K562 (cell line): ENCODE measurements around the gene PRR7. TPM values are rescaled to one million over a fixed set of nuclear protein-coding genes. Genes with fewer than 3 reads are reported as not detected.

Experiments
- CBX2 ChIP-seq: fragments of 200-600 bp; sonication (generic); IDR thresholded peaks from one replicate; pipeline ENCODE4 v1.6.1; 2012; ENCODE audit warnings: mild to moderate bottlenecking, low read length, inconsistent platforms; ENCODE audit not compliant: insufficient read depth, poor library complexity, severe bottlenecking
- CHD2 ChIP-seq: IDR thresholded peaks from 2 replicates; pipeline ENCODE4 v1.6.1; 2011; ENCODE audit warnings: low read depth, low read length
- EGR1 ChIP-seq: fragments of 450-650 bp; conservative IDR thresholded peaks from 2 replicates; pipeline ENCODE4 v1.6.1; 2017; ENCODE audit warnings: mild to moderate bottlenecking
- ESRRA ChIP-seq: fragments of 450-650 bp; IDR thresholded peaks from 2 replicates; pipeline ENCODE4 v1.6.1; 2014; ENCODE audit warnings: low read depth, mild to moderate bottlenecking, moderate library complexity, borderline replicate concordance
- GATAD2A ChIP-seq: fragments of 450-650 bp; IDR thresholded peaks from 2 replicates; pipeline ENCODE4 v1.6.1; 2017
- GTF2E2 ChIP-seq: fragments of 200-800 bp; sonication (Bioruptor generic); IDR thresholded peaks from 2 replicates; pipeline ENCODE4 v1.6.1; 2016; ENCODE audit warnings: missing genetic modification characterization, missing compliant biosample characterization
- KAT8 ChIP-seq: fragments of 450-650 bp; IDR thresholded peaks from 2 replicates; pipeline ENCODE4 v1.6.1; 2016; ENCODE audit warnings: low read depth, mild to moderate bottlenecking
- MEIS2 ChIP-seq: fragments of 450-650 bp; IDR thresholded peaks from 2 replicates; pipeline ENCODE4 v1.6.1; 2014; ENCODE audit warnings: mild to moderate bottlenecking; ENCODE audit not compliant: partially characterized antibody
- MYC ChIP-seq, 2 experiments: fragments of 250-450 bp in 1 of 2; sonication (Bioruptor Pico) in 1 of 2; IDR thresholded peaks; 2 replicates each; pipeline versions ENCODE4 v1.5.1 to v1.6.1; 2012 to 2021; ENCODE audit warnings: low read depth in 2 of 2, borderline replicate concordance in 1 of 2, improper control_type of control experiment in 1 of 2, low read length in 1 of 2, mild to moderate bottlenecking in 1 of 2, moderate library complexity in 1 of 2
- NCOR1 ChIP-seq: fragments of 450-650 bp; IDR thresholded peaks from 2 replicates; pipeline ENCODE4 v1.6.1; 2016; ENCODE audit warnings: mild to moderate bottlenecking, moderate library complexity
- POLR2A ChIP-seq: fragments of 450-650 bp; conservative IDR thresholded peaks from 2 replicates; pipeline ENCODE4 v1.6.1; 2016
- POLR3A ChIP-seq: IDR thresholded peaks from 2 replicates; pipeline ENCODE4 v1.6.1; 2011; ENCODE audit warnings: borderline replicate concordance, mild to moderate bottlenecking, moderate library complexity; ENCODE audit not compliant: insufficient read length, insufficient read depth; ENCODE audit errors: extremely low read depth
- PTBP1 ChIP-seq: fragments of 200-400 bp; formaldehyde crosslinking; IDR thresholded peaks from 2 replicates; pipeline ENCODE4 v1.6.1; 2017; ENCODE audit warnings: low read depth, low read length
- RBM25 ChIP-seq: fragments of 200-400 bp; formaldehyde crosslinking; IDR thresholded peaks from 2 replicates; pipeline ENCODE4 v1.6.1; 2018; ENCODE audit warnings: low read length, low read depth, moderate library complexity; ENCODE audit not compliant: severe bottlenecking
- RCOR1 ChIP-seq, 2 experiments: IDR thresholded peaks; 2 replicates each; pipeline ENCODE4 v1.6.1; 2012; ENCODE audit warnings: low read depth in 2 of 2, low read length in 2 of 2, borderline replicate concordance in 1 of 2, improper control_type of control experiment in 1 of 2
- TOE1 ChIP-seq, 2 experiments: fragments of 450-650 bp in 1 of 2; sonication (generic) in 1 of 2; formaldehyde crosslinking in 1 of 2; IDR thresholded peaks; 2 replicates each; pipeline versions ENCODE4 v1.7.1 to v1.8.0; 2016 to 2022; ENCODE audit warnings: borderline replicate concordance in 2 of 2, mild to moderate bottlenecking in 2 of 2, antibody characterized with exemption in 1 of 2, inconsistent platforms in 1 of 2, low read depth in 1 of 2, missing genetic modification reagents in 1 of 2, moderate library complexity in 1 of 2
- ZC3H8 ChIP-seq: fragments of 450-650 bp; IDR thresholded peaks from 2 replicates; pipeline ENCODE4 v1.6.1; 2017
- ZFX ChIP-seq: sonication (generic); formaldehyde crosslinking; IDR thresholded peaks from 2 replicates; pipeline ENCODE4 v1.8.0; 2022; ENCODE audit warnings: mild to moderate bottlenecking, missing genetic modification reagents, moderate library complexity
- ZKSCAN1 ChIP-seq: fragments of 150-350 bp; IDR thresholded peaks from 2 replicates; pipeline ENCODE4 v1.6.1; 2016; ENCODE audit warnings: low read depth, low read length
- ZNF41 ChIP-seq: fragments of 250-450 bp; sonication (Bioruptor Pico); conservative IDR thresholded peaks from 2 replicates; pipeline ENCODE4 v1.4.0; 2020; ENCODE audit warnings: mild to moderate bottlenecking
- ZNF717 ChIP-seq: fragments of 250-450 bp; sonication (Bioruptor Pico); IDR thresholded peaks from 2 replicates; pipeline ENCODE4 v1.5.0; 2021
- polyA plus RNA-seq, 8 experiments: library from polyadenylated mRNA; depleted of rRNA in 4 of 8; stranded (reverse) in 5 of 8; unstranded in 3 of 8; fragments of >200 nt; fragmentation: Nextera tagmentation in 2 of 8; fragmentation: Illumina TruSeq in 1 of 8; extraction: Ambion mirVana in 2 of 8; extraction: Trizol in 1 of 8; gene quantifications; 2 replicates each; pipeline versions ENCODE4 v1.2.1 to v1.2.3, GENCODE V29; 2011 to 2014; ENCODE audit warnings: inconsistent platforms in 1 of 8, missing spikeins in 1 of 8
- total RNA-seq, 7 experiments: library from RNA; depleted of rRNA in 6 of 7; stranded (reverse); fragments of >200 nt in 6 of 7; fragmentation: Illumina TruSeq in 2 of 7; extraction: Trizol in 2 of 7; gene quantifications; 2 replicates each; pipeline versions ENCODE4 v1.2.1 to v1.2.3, GENCODE V29; 2011 to 2021; ENCODE audit warnings: low replicate concordance in 1 of 7
- TF ChIP-seq, protein P1 (sequence below), 2 experiments: fragments of 150-350 bp in 1 of 2; IDR thresholded peaks; 2 replicates each; pipeline ENCODE4 v1.6.1; 2012 to 2016; ENCODE audit warnings: low read depth in 2 of 2, low read length in 2 of 2, mild to moderate bottlenecking in 1 of 2, moderate library complexity in 1 of 2
- TF ChIP-seq, protein P2 (sequence below): sonication (generic); formaldehyde crosslinking; IDR thresholded peaks from 2 replicates; pipeline ENCODE4 v1.8.1; 2023; ENCODE audit warnings: mild to moderate bottlenecking, missing genetic modification reagents

The PRR7 gene
- total and polyA plus RNA-seq, 9 of the 15 experiments (the other 6 are each of a cell fraction or from before 2014, with no cell fraction given) = 0.80 to 11.3 (median 10.4) TPM; not detected in 4

DNA sequence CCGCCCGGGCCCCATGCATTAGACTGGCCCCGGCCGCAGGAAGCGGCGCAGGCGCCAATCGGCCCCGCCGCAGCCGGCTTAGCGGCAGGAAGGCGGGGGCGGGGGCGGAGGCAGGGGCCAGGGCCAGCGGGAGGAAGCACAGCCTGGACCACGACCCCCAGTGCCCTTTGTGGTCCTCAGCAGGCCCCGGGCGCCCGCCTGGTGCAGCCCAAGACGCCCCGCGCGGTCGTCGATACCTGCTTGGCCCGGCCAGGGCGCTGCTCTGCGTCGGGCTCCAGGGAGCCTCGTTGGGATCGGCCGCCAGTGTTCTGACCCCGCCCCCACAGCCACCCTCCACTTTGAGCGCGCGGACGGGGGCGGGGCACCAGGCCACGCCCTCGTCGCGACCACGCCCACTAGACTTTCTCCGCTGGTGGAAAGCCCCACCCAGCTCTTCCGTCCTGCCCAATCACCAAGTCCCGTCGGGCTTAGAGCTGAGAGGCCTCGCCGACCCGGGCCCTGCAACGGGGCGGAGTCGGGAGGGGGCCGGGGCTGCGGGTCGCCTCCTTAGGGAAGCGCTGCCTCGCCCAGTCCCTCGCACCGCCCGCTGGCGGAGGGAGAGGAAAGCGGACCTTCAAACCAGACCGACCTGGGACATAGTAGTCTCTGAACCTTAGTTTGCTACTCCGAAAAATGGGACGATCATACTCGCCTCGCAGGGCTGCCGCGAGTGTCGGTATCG, 50.8 kb downstream of the PRR7 start, which contains the start of gene PDLIM7 (continued):
- TF ChIP-seq ESRRA (0 out of 2 replicates have a peak, but pooled peaks have one; percentile 83), RCOR1 (IDR thresholded peaks at IDR 0.05; ENCODE audit: borderline replicate concordance in 1 of 2, low read depth in 2 of 2, low read length in 2 of 2) (peak; percentile 79 to 98; a peak in 3 of 4 replicates), NCOR1 (peak; percentile 40), TOE1 (IDR thresholded peaks at IDR 0.05; ENCODE audit: borderline replicate concordance) (peak; percentile 75), TOE1 (CRISPR knock-in tag; IDR thresholded peaks at IDR 0.05; ENCODE audit: borderline replicate concordance, low read depth) (no peak), ZNF717 (no peak), GTF2E2 (tag) (peak; percentile 94), PTBP1 (peak; percentile 90), ZC3H8 (no peak), POLR2A (peak; percentile 97), RBM25 (peak; percentile 93), POLR3A (no peak), MYC (IDR thresholded peaks at IDR 0.05; ENCODE audit: low read depth, low read length) (peak; percentile 35; the same call in 1 of the 2 replicates), MYC (CRISPR knock-in tag; IDR thresholded peaks at IDR 0.05; ENCODE audit: borderline replicate concordance, low read depth) (no peak), CBX2 (no peak), EGR1 (peak; percentile 96), GATAD2A (0 out of 2 replicates have a peak, but pooled peaks have one; percentile 39), ZNF41 (CRISPR knock-in tag) (0 out of 2 replicates have a peak, but pooled peaks have one; percentile 1), KAT8 (no peak), ZFX (CRISPR knock-in tag) (peak; percentile 73), ZKSCAN1 (peak; percentile 65; the same call in 1 of the 2 replicates), CHD2 (0 out of 2 replicates have a peak, but pooled peaks have one; percentile 11), MEIS2 (no peak)
- TF ChIP-seq, protein P1, sequence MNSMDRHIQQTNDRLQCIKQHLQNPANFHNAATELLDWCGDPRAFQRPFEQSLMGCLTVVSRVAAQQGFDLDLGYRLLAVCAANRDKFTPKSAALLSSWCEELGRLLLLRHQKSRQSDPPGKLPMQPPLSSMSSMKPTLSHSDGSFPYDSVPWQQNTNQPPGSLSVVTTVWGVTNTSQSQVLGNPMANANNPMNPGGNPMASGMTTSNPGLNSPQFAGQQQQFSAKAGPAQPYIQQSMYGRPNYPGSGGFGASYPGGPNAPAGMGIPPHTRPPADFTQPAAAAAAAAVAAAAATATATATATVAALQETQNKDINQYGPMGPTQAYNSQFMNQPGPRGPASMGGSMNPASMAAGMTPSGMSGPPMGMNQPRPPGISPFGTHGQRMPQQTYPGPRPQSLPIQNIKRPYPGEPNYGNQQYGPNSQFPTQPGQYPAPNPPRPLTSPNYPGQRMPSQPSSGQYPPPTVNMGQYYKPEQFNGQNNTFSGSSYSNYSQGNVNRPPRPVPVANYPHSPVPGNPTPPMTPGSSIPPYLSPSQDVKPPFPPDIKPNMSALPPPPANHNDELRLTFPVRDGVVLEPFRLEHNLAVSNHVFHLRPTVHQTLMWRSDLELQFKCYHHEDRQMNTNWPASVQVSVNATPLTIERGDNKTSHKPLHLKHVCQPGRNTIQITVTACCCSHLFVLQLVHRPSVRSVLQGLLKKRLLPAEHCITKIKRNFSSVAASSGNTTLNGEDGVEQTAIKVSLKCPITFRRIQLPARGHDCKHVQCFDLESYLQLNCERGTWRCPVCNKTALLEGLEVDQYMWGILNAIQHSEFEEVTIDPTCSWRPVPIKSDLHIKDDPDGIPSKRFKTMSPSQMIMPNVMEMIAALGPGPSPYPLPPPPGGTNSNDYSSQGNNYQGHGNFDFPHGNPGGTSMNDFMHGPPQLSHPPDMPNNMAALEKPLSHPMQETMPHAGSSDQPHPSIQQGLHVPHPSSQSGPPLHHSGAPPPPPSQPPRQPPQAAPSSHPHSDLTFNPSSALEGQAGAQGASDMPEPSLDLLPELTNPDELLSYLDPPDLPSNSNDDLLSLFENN (IDR thresholded peaks at IDR 0.05; ENCODE audit: low read depth in 2 of 2, low read length in 2 of 2) = no peak
- TF ChIP-seq, protein P2, sequence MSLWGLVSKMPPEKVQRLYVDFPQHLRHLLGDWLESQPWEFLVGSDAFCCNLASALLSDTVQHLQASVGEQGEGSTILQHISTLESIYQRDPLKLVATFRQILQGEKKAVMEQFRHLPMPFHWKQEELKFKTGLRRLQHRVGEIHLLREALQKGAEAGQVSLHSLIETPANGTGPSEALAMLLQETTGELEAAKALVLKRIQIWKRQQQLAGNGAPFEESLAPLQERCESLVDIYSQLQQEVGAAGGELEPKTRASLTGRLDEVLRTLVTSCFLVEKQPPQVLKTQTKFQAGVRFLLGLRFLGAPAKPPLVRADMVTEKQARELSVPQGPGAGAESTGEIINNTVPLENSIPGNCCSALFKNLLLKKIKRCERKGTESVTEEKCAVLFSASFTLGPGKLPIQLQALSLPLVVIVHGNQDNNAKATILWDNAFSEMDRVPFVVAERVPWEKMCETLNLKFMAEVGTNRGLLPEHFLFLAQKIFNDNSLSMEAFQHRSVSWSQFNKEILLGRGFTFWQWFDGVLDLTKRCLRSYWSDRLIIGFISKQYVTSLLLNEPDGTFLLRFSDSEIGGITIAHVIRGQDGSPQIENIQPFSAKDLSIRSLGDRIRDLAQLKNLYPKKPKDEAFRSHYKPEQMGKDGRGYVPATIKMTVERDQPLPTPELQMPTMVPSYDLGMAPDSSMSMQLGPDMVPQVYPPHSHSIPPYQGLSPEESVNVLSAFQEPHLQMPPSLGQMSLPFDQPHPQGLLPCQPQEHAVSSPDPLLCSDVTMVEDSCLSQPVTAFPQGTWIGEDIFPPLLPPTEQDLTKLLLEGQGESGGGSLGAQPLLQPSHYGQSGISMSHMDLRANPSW = no peak
